NCI-H446 treated with DMSO at 0.1 percent for 48 hours (cell line): Measurements from ENCODE around the gene TJP1.

Experiments used
- DNase-seq: peaks from one replicate; lab custom pipeline; 2025; lab: John Stamatoyannopoulos, UW

TJP1 gene

DNA sequence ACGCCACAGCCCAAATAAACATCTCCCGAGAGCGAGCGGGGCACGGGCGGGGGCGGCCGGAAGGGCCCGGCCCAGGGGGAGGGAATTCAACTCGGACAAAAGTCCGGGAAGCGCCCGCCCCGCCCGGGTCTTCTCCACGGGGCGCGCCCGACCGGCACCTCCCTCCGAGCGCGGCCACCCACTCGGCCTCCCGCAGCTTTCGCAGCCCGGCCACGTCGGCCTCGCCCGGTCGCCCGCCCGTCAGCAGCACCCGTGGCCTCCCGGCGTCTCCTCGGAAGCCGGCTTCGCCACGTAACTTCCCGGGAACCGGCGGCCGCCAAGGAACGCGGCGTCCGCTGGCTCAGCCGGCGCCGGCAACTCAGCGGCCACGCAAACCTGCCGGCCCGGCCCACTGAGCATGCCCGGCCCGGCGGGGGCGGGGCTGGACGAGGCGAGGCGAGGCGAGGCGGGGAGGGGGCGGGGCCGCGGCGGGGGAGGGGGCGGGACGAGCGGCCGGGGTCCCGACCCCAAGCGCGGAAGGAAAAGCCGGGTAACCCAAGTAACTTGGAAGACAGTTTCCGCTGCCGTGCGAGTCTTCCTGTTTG lies at the start of gene TJP1:
Gene TJP1, minus strand, starts transcription at position 369 of the 584 bp plus-strand sequence. CDS start 440 bp downstream, outside the sequence.
- peak; percentile 27 for DNase-seq

DNA sequence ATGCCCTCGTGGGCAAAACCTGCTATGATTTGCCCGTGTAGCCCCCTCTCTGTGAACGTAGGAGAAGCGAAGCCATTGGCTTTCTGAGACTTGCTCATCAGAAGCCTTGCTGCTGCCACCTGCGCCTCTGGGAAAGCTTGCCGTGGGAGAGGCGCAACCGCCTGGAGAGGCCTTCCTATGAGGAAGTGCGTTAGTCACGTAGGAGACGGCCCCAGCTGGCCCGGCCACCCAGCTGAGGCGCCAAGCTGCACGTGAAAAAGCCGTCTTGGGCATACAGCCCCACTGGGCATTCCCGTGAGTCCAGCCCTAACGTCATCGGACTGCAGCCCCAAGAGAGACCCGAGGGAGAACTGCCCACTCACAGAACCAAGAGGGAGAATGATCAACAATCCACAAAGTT lies 49.1 kb upstream of the TJP1 start:
- no peak for DNase-seq

DNA sequence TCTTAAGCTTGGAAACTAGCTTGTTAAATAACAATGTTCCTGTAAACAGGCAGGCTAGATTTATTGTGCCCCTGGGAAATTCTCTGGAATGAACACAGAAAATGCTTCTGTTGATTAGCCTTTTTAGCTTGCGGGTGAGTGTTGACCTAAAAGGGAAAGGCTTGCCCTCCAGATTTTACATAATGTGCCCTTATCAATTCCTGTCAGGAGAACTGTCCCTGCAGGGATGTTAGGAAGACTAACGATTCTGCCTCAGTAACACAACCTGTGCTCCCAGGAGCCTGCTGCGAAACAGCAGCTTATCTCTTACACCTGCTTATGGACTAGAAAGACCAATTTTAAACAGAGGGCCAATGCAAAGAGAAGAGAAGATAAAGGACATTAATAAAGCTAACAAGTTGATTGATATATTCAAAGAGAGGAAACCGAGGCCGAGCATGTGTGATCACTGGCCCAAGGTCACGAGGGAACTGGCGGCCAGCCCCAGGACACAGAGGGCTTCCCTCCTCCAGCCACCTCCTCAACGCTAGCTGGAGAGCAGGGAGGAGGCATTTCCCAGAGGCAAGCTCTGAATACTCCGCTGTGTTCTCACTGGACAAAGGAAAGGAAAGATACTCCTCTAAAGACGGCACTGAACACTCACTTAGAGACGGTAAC lies 48.4 kb upstream of the TJP1 start:
- no peak for DNase-seq

DNA sequence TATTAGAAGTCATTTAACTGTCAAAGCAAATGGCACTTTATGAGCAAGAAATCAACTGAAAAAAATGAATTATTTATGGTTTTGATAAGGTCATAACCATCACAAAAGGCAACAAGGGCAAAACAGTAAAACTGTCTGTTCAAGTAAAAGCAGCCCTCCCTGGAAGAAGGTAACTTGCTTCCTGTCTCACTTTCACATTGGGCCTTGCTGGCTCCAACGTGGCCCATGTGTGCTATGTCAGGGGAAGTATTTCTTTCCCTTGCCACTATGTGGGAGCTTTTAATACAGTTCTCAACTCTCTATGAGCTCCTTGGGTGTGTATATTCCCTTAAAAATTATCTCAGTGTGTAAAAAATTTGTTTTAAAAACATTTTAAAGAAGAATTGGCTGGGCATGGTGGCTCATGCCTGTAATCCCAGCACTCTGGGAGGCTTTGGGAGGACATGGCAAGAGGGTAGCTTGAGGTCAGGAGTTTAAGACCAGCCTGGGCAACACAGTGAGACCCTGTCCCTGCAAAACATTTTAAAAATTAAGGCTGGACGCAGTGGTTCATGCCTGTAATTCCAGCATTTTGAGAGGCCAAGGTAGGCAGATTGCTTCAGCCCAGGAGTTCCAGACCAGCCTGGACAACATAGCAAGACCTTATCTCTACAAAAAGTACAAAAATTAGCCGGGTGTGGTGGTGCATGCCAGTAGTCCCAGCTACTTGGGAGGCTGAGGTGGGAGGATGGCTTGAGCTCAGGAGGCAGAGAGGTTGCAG lies 45.2 kb upstream of the TJP1 start:
- DNase-seq, result no peak

DNA sequence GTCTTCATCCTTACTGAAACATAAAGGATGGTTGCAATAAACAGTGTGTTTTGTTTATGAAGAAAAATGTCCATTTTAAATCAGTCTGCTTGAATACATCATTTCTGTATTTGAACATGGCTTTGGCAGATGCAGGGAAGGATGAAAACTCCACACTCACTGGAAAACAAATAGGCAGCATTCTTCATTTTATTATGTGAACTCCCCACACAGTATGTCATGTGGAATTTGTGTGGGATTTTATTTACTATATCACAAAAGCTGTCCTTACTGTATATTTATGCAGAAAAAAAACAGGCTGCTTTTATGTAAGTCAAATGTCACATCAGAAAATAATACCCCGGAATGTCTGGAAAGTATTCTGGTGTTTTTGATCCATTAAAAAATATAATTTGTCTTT lies 44.1 kb upstream of the TJP1 start:
- DNase-seq, result no peak

DNA sequence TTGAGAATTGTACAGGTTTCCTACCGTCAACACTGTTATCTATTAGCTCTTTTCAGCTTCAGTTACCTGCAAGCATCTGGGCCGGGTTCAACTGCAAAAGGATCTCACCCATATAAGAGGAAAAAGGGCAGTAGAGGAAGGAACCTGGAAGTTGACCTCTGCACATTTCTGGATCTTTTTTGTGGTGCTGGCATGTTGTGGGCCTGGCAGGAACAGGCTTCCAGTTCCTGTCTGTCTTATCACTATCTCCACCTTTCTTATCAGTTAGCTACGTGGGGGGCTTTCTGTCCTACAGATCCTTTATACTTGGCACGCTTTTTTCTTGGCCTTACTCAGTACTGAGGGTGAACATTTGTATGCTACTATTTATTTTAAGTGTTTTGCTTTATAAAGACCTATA lies 42.2 kb upstream of the TJP1 start:
- DNase-seq, result no peak

DNA sequence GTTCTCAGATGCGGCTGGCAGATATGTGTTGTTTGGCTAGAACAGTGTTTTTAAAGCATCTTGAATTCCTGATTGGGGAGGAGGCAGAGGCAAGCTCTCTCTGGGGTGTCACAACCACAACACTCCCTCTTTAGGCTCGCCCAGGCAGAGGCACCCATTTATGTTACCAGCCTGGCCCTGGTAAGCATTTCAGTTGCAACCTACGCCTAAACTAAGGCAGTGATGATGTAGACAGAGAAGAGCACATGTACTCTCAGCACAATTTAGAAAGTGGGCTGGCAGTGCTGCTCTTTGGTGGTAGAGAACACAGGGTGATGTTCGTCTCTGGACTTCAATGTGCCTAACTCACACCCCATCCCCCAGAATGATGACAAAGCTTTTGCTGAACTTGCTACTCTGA lies 41.2 kb upstream of the TJP1 start:
- no peak for DNase-seq

DNA sequence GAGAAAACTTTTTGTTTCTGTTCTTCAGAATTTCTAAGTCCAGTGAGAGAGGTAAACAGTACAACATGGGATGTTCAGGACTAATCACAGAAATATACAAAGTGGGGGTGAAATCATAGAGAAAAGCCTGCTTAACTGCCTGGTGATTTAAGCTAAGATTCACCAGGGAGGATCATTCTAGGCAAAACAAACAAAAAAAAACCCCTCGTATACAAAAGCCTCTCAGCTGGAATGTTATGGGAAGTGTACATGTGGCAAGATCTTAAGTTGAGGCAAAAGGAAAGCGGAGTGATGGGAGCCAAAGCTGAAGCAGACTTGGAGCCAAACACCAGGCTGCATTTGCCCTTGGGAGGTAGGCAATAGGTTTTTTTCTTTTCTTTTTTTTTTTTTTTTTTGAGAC lies 40.0 kb upstream of the TJP1 start:
- DNase-seq, result no peak

DNA sequence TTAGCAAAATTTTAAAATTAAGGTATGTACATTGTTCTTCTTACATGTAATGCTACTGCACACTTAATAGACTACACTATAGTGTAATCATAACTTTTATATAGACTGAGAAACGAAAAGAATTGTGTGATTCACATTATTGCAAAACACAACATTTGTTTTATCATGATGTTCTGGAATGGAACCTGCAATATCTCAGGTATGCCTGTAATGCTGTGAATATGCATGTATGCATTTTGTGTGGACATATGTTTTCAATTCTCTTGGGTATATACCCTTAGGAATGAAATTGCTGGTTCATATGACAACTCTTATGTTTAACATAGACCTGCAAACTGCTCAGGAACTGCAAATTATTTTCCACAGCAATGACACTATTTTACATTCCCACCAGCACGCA lies 38.6 kb upstream of the TJP1 start:
- no peak for DNase-seq

DNA sequence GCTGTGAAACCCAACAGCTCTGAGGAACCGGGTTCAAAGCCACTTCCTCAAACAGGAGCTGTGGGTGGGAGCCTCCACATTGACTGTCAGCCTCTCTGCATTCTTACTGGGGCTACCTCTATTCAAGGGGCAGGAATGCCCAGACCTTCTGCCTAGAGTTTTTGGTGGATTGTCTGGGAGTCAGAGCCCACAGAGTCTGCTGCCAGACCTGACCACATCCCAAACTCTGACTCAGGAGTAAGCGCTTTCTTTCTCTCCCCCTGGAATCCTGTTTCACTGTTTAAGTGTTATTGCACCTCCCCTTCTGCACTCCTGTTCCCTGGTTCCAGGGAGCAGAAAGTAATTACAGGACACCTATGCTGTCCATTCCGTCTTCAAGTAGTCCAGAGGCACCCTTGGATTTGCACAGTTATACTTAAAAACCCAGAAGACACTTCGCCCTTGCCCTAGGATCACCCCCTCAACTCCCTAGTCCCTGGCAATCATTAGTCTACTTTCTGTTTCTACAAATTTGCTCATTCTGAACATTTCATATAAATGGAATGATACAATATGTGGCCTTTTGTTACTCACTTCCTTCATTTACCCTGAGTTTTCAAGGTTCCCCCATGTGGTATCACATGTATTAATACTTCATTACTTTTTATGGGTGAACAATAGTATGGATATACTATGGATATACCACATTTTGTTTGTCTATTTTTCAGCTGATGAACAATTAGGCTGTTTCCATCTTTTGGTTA lies 37.9 kb upstream of the TJP1 start:
- no peak for DNase-seq

DNA sequence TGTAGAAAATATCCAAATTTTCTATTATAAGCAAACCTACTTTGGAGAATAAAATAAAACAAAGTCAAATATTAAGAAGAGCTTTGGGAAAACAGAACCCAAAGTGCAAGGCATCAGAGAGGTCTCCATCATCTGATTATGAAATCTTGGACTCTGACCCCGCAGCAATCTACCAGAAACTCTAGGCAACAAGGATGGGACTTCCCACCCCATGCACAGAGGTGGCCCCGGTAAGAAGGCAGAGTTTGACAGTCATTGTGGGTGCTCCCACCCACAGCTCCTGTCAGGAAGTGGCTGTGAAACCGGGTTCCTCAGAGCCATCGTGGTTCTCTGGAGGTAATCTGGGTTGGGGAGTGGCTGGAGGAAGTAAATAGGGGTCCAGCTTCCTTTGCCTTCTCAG lies 37.0 kb upstream of the TJP1 start:
- DNase-seq, result no peak

DNA sequence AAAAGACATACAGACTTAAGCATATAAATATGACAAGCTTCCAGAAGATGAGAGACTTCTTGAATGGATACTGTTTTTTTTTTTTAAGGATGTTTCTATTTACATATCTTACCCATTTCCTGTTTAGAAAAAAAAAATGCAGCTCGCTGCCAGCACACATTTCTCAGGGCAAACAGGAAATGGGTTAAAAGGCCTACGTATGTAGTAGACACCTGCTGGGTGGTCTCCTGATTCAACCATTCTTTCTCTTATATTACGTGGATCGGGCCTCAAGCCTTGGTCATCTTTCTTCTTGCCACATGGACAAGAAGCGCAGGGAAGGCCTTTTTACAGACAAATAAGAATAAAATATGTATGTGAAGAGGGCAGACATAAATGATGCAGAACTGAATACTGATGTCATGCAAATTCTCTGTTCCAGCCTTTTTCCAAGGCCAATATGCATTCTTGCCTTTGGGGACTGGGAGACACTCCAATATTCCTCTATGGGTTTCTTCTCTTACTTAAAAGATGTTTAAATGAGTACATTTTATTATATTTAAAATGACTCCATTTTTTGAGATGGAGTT lies 35.0 kb upstream of the TJP1 start:
- no peak for DNase-seq

DNA sequence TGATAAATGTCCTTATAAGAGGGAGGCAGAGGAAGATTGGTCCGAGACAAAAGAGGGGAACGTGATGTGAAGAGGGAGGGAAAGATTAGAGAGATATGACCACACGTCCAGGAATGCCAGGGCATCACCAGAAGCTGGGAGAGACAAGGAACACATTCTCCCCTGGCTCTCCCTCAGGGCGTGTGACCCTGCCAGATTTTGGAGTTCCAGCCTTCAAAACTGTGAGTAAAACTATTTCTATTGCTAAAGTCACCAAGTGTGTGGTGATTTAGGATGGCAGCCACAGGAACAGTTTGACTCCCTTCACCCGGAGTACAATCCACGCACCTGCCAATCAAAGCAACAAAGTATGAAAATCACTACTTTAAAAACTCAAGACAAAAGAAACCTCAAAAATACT lies 32.1 kb upstream of the TJP1 start:
- no peak for DNase-seq

DNA sequence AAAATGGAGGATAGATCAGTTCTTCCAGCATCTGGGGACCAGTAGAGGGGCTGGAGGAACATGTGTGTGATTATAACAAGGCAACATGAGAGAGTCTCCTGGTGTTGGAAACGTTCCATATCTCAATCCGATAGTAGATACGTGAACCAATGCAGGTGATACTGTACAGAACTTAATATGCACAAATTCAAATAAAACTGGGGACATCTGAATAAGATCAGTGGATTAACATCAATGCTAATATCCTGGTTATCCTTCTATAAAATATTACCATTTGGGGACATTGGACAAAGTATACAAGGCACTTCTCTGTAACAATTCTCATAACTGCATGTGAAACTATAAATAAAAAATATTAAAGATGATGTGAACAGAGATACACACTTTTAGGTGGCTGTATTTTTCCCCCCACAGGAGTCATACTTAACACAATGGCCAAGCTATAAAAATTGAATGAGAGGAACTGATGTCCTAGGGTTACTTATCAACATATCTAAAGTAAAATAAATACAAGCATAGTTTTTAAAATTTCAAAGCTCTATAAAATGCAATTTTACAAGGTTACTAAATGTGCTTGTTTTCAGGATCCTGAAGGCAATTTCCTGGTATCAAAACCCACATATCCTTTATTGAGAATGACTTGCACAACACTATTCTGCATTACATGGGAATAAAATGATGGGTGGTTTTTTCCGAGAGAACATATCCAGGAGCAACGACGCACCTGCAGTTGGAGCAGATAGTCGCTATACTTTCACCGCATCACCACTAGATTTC lies 31.1 kb upstream of the TJP1 start:
- DNase-seq, result no peak

DNA sequence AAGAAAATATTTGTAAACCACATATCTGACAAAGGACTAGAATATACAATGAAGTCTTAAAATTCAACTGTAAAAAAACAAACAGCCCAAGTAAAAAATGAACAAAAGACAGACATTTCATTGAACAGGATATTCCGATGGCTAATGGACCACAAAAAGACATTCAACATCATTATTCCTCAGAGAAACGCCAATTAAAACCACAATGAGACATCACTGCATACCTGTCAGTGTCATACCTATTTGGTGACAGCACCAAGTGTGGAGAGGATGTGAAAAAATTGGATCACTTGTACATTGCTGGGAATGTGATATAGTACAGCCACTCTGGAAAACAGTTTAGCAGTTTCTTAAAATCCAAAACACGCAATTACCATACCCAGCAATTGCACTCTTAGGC lies 29.9 kb upstream of the TJP1 start:
- DNase-seq, result no peak

DNA sequence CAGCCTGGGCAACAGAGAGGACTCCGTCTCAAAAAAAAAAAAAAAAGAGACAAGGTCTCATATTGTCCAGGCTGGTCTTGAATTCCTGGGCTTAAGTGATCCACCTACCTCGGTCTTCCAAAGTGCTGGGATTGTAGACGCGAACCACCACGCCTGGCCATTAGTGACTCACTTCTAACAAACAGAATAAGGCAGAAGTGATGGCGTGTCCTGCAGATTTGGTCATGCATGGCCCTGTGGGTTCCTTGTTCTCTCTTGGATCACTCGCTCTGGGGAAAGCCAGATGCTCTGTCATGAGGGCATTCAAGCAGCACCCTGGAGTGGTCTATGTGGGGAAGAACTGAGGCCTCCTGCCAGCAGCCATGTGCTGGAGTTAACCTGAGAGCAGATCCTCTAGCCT lies 27.4 kb upstream of the TJP1 start:
- DNase-seq, result no peak

DNA sequence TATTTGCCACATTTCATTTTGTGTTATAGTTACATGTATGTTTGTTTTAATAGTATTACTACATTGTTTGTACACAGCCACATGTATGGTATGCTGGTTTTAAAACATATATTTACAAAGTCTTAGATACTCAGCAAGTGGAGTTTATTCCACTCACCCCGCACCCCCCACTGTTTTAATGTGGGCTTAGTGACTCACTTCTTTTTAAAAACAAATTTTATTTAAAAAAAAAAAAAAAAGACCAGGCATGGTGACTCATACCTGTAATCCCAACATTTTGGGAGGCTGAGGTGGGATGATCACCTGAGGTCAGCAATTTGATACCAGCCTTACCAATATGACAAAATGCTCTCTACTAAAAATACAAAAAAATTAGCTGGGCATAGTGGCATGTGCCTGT lies 26.9 kb upstream of the TJP1 start:
- no peak for DNase-seq

DNA sequence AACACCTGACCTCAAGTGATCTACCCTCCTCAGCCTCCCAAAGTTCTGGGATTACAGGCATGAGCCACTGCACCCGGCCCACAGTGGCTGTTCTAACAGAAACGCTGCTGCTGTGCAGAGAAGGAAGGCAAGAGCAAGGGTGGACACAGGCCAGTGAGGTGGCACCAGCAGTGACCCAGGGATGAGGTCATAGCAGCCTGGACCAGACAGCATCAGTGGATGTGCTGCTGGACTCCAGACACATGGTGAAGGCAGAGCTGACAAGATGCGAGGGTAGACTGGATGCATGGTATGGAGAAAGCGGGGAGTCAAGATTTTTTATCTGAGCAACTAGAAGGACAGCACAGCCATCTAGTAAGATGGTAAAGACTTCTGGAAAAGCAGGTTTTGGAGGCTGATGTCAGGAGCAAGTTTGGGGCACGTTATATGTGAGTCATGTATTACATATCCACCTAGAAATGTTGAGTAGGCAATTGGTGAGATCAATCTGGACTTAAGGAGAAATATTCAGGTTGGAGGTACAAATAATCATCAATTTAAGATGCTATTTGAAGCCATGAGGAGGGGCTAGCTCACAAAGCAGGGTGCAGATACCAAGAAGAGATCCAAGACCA lies 22.1 kb upstream of the TJP1 start:
- no peak for DNase-seq

DNA sequence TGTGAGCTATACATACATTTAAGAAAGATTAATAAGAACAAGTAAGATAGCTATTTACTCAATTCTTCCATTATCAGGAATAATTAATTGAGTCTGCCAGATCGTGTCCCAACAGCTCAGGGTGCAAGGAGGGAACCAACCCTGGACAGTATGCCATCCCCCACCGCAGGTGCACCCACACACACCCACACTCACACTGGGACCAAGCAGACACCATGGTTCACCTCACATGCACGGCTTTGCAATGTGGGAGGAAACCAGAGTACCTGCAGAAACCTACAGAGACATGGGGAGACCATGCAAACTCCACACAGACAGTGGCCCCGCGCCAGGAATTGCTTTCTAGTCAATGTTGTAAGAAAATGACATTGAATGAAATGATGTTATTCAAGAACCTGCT lies 20.0 kb upstream of the TJP1 start:
- no peak for DNase-seq

DNA sequence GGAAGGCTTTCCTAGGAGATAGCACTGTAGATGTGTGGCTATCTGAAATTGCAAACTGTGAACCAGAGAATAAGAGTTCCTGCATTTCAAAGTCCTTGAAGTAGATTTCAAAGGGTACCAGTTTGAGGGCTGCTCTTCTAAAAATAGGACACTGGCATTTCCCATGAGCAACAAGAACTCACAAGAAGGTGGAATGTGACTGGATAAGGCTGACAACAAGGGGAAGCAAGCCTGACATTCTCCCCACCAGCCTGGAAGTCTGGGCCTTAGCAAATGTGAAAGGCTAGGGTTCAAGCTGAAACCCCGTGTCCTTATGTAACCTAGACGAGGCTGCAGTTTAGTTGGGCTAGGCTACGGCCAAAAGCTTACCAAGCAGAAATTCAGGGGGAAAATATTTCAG lies 18.7 kb upstream of the TJP1 start:
- DNase-seq, result no peak

DNA sequence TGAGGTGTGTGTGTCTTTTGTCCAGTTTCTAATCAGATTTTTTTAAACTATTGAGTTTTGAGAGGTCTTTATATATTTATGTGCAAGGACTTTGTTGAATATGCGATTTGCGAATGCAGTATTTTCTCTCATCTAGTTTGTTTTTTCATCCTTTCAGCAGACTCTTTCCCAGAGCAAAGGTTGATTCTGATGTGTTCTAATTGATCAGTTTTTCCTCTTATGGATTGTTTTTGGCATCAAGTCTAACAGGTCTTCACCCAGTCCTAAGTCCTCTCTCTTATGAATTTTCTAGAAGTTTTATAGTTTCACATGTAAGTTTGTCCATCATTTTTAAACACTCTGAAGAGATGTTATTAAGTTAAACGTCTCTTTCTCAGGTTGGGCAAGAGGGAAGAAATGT lies 17.8 kb upstream of the TJP1 start:
- DNase-seq, result no peak
